ENCODE data around the gene AGAP3. TPM values are rescaled to one million over a fixed set of nuclear protein-coding genes. Genes with fewer than 3 reads are reported as not detected.

AGAP3 gene
- total RNA-seq, 4 donors from 2014 or later, result 28.2 to 174 (median 53.2) TPM

GRCh38 chr7:151139071-151139790 lies 53.0 kb downstream of the AGAP3 start:
- DNase-seq, result peak in 1 of 2 donors; percentile 9
- Histone ChIP-seq H3K4me3 (no peak overlapping the region), H3K4me1 (no peaks in the 10 kb centered on the region), H3K27ac (no peak overlapping the region), H3K36me3 (no peaks in the 10 kb centered on the region), H3K9me3 (no peaks in the 10 kb centered on the region), H3K27me3 (no peaks in the 10 kb centered on the region)
- TF ChIP-seq, protein P1, sequence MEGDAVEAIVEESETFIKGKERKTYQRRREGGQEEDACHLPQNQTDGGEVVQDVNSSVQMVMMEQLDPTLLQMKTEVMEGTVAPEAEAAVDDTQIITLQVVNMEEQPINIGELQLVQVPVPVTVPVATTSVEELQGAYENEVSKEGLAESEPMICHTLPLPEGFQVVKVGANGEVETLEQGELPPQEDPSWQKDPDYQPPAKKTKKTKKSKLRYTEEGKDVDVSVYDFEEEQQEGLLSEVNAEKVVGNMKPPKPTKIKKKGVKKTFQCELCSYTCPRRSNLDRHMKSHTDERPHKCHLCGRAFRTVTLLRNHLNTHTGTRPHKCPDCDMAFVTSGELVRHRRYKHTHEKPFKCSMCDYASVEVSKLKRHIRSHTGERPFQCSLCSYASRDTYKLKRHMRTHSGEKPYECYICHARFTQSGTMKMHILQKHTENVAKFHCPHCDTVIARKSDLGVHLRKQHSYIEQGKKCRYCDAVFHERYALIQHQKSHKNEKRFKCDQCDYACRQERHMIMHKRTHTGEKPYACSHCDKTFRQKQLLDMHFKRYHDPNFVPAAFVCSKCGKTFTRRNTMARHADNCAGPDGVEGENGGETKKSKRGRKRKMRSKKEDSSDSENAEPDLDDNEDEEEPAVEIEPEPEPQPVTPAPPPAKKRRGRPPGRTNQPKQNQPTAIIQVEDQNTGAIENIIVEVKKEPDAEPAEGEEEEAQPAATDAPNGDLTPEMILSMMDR (IDR thresholded peaks at IDR 0.05), result no peak
- TF ChIP-seq POLR2A (IDR thresholded peaks at IDR 0.05), result no peak
- intact Hi-C loops (cut with DNase I; ENCODE audit: low total_unique reads), result loop anchor here (10.0 kb wide), 1 partner anchor 166 kb away; no protein-coding TSS in a partner anchor

GRCh38 chr7:151139791-151140190 lies 53.5 kb downstream of the AGAP3 start:
- intact Hi-C loops (cut with DNase I; ENCODE audit: low total_unique reads), result loop anchor here (10.0 kb wide), 2 partner anchors 55 to 165 kb away; no protein-coding TSS in a partner anchor
- Histone ChIP-seq H3K36me3 (no peaks in the 10 kb centered on the region), H3K9me3 (no peaks in the 10 kb centered on the region), H3K4me1 (no peaks in the 10 kb centered on the region), H3K27me3 (no peaks in the 10 kb centered on the region), H3K27ac (no peak overlapping the region), H3K4me3 (no peak overlapping the region)
- no peak for TF ChIP-seq POLR2A (IDR thresholded peaks at IDR 0.05)
- TF ChIP-seq, protein P1 (IDR thresholded peaks at IDR 0.05), result no peak
- peak in 1 of 2 donors; percentile 11 for DNase-seq

- Histone ChIP-seq H3K4me1 (no peaks in the 10 kb centered on the region), H3K4me3 (no peak overlapping the region), H3K9me3 (no peaks in the 10 kb centered on the region), H3K36me3 (no peaks in the 10 kb centered on the region), H3K27ac (no peak overlapping the region), H3K27me3 (no peaks in the 10 kb centered on the region)
- intact Hi-C loops (cut with DNase I; ENCODE audit: low total_unique reads), result loop anchor here (10.0 kb wide), 1 partner anchor 54 kb away; no protein-coding TSS in a partner anchor
- DNase-seq, result peak in 1 of 2 donors; percentile 9
- no peak for TF ChIP-seq POLR2A (IDR thresholded peaks at IDR 0.05)
- TF ChIP-seq, protein P1 (IDR thresholded peaks at IDR 0.05), result no peak
Observed at GRCh38 chr7:151140826-151141225, 54.6 kb downstream of the AGAP3 start.

DNA sequence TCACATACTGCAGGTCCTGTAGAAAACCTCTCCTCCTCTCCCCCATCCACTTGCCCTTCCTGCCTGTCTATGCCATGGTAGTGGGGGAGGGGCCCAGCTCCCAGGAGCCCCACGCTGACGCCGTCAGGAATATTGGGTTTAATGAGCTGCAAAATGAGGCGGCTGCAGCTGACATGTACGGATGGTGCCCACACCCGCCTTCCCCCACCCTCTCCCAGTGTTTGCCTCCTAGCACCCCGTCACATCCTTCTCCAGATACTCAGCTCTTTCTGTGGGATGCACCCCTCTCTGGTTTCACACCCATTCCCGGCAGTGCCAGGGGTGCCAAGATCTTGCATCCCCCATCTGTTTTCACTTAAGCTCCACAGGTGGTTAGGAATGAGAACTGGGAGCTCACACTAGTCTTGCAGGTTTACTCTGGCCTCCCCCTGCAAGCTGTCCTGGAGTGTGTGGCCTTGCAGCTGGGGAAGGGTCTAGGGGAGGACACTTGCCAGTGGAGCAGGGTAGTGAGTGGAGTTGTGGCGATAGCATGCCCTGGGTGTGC lies 55.1 kb downstream of the AGAP3 start:
- Histone ChIP-seq H3K4me1 (no peaks in the 10 kb centered on the region), H3K27me3 (no peaks in the 10 kb centered on the region), H3K27ac (no peak overlapping the region), H3K4me3 (no peak overlapping the region), H3K9me3 (no peaks in the 10 kb centered on the region), H3K36me3 (no peaks in the 10 kb centered on the region)
- TF ChIP-seq, protein P1 (IDR thresholded peaks at IDR 0.05), result no peak
- no peak for TF ChIP-seq POLR2A (IDR thresholded peaks at IDR 0.05)
- no peak for DNase-seq
- intact Hi-C loops (cut with DNase I; ENCODE audit: low total_unique reads), result loop anchor here (10.0 kb wide), 1 partner anchor 53 kb away; no protein-coding TSS in a partner anchor

Data from uterus (tissue), 4 donors.